SK-N-MC (cell line): ENCODE data around the gene OR10V1.
"Not testable (repeated sequence)": the region's sequence is repeated elsewhere in the genome, so short reads cannot be mapped to it uniquely, and the experiment has no call there.

Experiments used
- DNase-seq: peaks from one replicate; pipeline ENCODE4 v3.0.0-alpha.2; 2011; ENCODE audit warnings: low read depth, low spot score
- H3K27ac ChIP-seq: fragments of 200-600 bp; sonication (generic); 2 replicates; pipeline ENCODE4 v1.5.1; 2016; ENCODE audit warnings: mixed run types
- H3K36me3 ChIP-seq: fragments of 200-600 bp; sonication (generic); 2 replicates; pipeline ENCODE4 v1.6.1; 2017; ENCODE audit warnings: antibody characterized with exemption, low read length, mixed read lengths; ENCODE audit not compliant: insufficient read depth
- H3K4me3 ChIP-seq: fragments of 200-600 bp; sonication (generic); 2 replicates; pipeline ENCODE4 v1.5.1; 2016
- H3K9ac ChIP-seq: fragments of 200-600 bp; sonication (generic); 2 replicates; pipeline ENCODE4 v1.8.0; 2017; ENCODE audit warnings: mixed run types, mixed read lengths; ENCODE audit not compliant: insufficient read length
- H3K9me3 ChIP-seq: fragments of 200-600 bp; sonication (generic); 2 replicates; pipeline ENCODE4 v1.6.1; 2017; ENCODE audit warnings: low read depth, mild to moderate bottlenecking, antibody characterized with exemption, low read length, moderate library complexity, mixed read lengths
- EZH2 ChIP-seq: fragments of 200-600 bp; sonication (generic); IDR thresholded peaks from one replicate; pipeline ENCODE4 v1.6.1; 2017; ENCODE audit warnings: antibody characterized with exemption
- FOXP2 ChIP-seq: optimal IDR thresholded peaks from 2 replicates; pipeline ENCODE3; 2011; ENCODE audit warnings: mild to moderate bottlenecking, moderate library complexity; ENCODE audit not compliant: insufficient read depth; ENCODE audit errors: extremely low read length, control extremely low read depth
- POLR2AphosphoS5 ChIP-seq: IDR thresholded peaks from 2 replicates; pipeline ENCODE4 v1.6.1; 2012; ENCODE audit warnings: mild to moderate bottlenecking, low read depth, low read length, borderline replicate concordance

The OR10V1 gene

GRCh38 chr11:59727426-59727825, 13.8 kb upstream of the OR10V1 start:
- no peak for DNase-seq
- Histone ChIP-seq H3K9me3 (no peaks in the 10 kb centered on the region), H3K9ac (no peak overlapping the region), H3K36me3 (no peaks in the 10 kb centered on the region), H3K27ac (no peak overlapping the region), H3K4me3 (no peak overlapping the region)
- TF ChIP-seq POLR2AphosphoS5 (no peak), EZH2 (no peak), FOXP2 (no peak)

GRCh38 chr11:59724066-59724465, 10.4 kb upstream of the OR10V1 start:
- no peak overlapping the region for H3K27ac ChIP-seq
- no peak for TF ChIP-seq EZH2
- no peak for TF ChIP-seq POLR2AphosphoS5
- TF ChIP-seq FOXP2, result no peak
- H3K9me3 ChIP-seq, result no peaks in the 10 kb centered on the region
- no peak for DNase-seq
- H3K36me3 ChIP-seq, result no peaks in the 10 kb centered on the region
- H3K4me3 ChIP-seq, result no peak overlapping the region
- no peak overlapping the region for H3K9ac ChIP-seq

GRCh38 chr11:59719556-59719955, 5.9 kb upstream of the OR10V1 start:
- no peak for TF ChIP-seq POLR2AphosphoS5
- TF ChIP-seq FOXP2, result no peak
- TF ChIP-seq EZH2, result no peak
- Histone ChIP-seq H3K4me3 (no peak overlapping the region), H3K27ac (no peak overlapping the region), H3K9me3 (no peaks in the 10 kb centered on the region), H3K9ac (no peak overlapping the region), H3K36me3 (no peaks in the 10 kb centered on the region)
- no peak for DNase-seq

GRCh38 chr11:59716051-59716450, 2.4 kb upstream of the OR10V1 start:
- TF ChIP-seq POLR2AphosphoS5, result no peak
- no peak for TF ChIP-seq FOXP2
- no peak for TF ChIP-seq EZH2
- DNase-seq, result no peak
- Histone ChIP-seq H3K36me3 (no peaks in the 10 kb centered on the region), H3K9ac (no peak overlapping the region), H3K4me3 (no peak overlapping the region), H3K27ac (no peak overlapping the region), H3K9me3 (no peaks in the 10 kb centered on the region)

- TF ChIP-seq FOXP2 (no peak), EZH2 (no peak), POLR2AphosphoS5 (no peak)
- no peak for DNase-seq
- H3K9ac ChIP-seq, result no peak overlapping the region
- H3K9me3 ChIP-seq, result no peaks in the 10 kb centered on the region
- H3K4me3 ChIP-seq, result no peak overlapping the region
- H3K36me3 ChIP-seq, result no peaks in the 10 kb centered on the region
- H3K27ac ChIP-seq, result no peak overlapping the region
Measured at GRCh38 chr11:59710136-59710847, 3.4 kb downstream of the OR10V1 start.

- H3K36me3 ChIP-seq, result no peaks in the 10 kb centered on the region
- DNase-seq, result no peak
- no peak overlapping the region for H3K4me3 ChIP-seq
- no peaks in the 10 kb centered on the region for H3K9me3 ChIP-seq
- no peak overlapping the region for H3K27ac ChIP-seq
- TF ChIP-seq POLR2AphosphoS5 (no peak), FOXP2 (no peak), EZH2 (no peak)
- no peak overlapping the region for H3K9ac ChIP-seq
Measured at GRCh38 chr11:59708537-59708936, 5.1 kb downstream of the OR10V1 start.

GRCh38 chr11:59707371-59707770, 6.3 kb downstream of the OR10V1 start:
- TF ChIP-seq POLR2AphosphoS5 (no peak), EZH2 (no peak), FOXP2 (no peak)
- no peak overlapping the region for H3K27ac ChIP-seq

GRCh38 chr11:59706518-59707285, 6.9 kb downstream of the OR10V1 start:
- no peak for DNase-seq
- H3K27ac ChIP-seq, result no peak overlapping the region
- no peak overlapping the region for H3K4me3 ChIP-seq
- no peak overlapping the region for H3K9ac ChIP-seq
- no peaks in the 10 kb centered on the region for H3K9me3 ChIP-seq
- no peaks in the 10 kb centered on the region for H3K36me3 ChIP-seq
- TF ChIP-seq POLR2AphosphoS5, result no peak
- TF ChIP-seq FOXP2, result no peak
- no peak for TF ChIP-seq EZH2

More at GRCh38 chr11:59707371-59707770, 6.3 kb downstream of the OR10V1 start:
- no peaks in the 10 kb centered on the region for H3K9me3 ChIP-seq
- no peaks in the 10 kb centered on the region for H3K36me3 ChIP-seq
- no peak for DNase-seq
- H3K4me3 ChIP-seq, result no peak overlapping the region
- H3K9ac ChIP-seq, result no peak overlapping the region

GRCh38 chr11:59705294-59705693, 8.4 kb downstream of the OR10V1 start:
- no peak overlapping the region for H3K4me3 ChIP-seq
- DNase-seq, result no peak
- no peak overlapping the region for H3K27ac ChIP-seq
- no peaks in the 10 kb centered on the region for H3K9me3 ChIP-seq
- no peak for TF ChIP-seq POLR2AphosphoS5
- H3K36me3 ChIP-seq, result no peaks in the 10 kb centered on the region
- H3K9ac ChIP-seq, result no peak overlapping the region

- not testable (repeated sequence) for H3K36me3 ChIP-seq, H3K4me3 ChIP-seq, DNase-seq, H3K27ac ChIP-seq, H3K9ac ChIP-seq, H3K9me3 ChIP-seq
Measured at GRCh38 chr11:59703515-59703914, 10.1 kb downstream of the OR10V1 start.

- not testable (repeated sequence) for H3K27ac ChIP-seq, H3K36me3 ChIP-seq, H3K9ac ChIP-seq, DNase-seq, H3K4me3 ChIP-seq, H3K9me3 ChIP-seq
Measured at GRCh38 chr11:59700157-59700556, 13.5 kb downstream of the OR10V1 start.
